ENCODE data around the gene DPP6.

GRCh38 chr7:154347700-154348266 is 295.6 kb downstream of the DPP6 start:
- TF ChIP-seq CTCF (IDR thresholded peaks at IDR 0.05) (no peak), POLR2A (IDR thresholded peaks at IDR 0.05) (no peak)
